Measurements from ENCODE around the gene PRIM2.
A peak's percentile ranks its signal among the peaks of the same experiment; 100 is the strongest.
"Not testable (repeated sequence)": the region's sequence is repeated elsewhere in the genome, so short reads cannot be mapped to it uniquely, and the experiment has no call there.

The PRIM2 gene

GRCh38 chr6:57308755-57309154 lies 8.7 kb upstream of the PRIM2 start:
- not testable (repeated sequence) for DNase-seq (ENCODE audit: low read depth)

GRCh38 chr6:57310095-57310816 lies 7.2 kb upstream of the PRIM2 start:
- not testable (repeated sequence) for DNase-seq (ENCODE audit: low read depth)

- DNase-seq (ENCODE audit: low read depth): no peak
Measured at GRCh38 chr6:57310817-57311157, 6.6 kb upstream of the PRIM2 start.

- DNase-seq (ENCODE audit: low read depth): not testable (repeated sequence)
Measured at GRCh38 chr6:57311300-57312003, 6.0 kb upstream of the PRIM2 start.

GRCh38 chr6:57312004-57312345 lies 5.5 kb upstream of the PRIM2 start:
- no peak for DNase-seq (ENCODE audit: low read depth)

- DNase-seq (ENCODE audit: low read depth): no peak
Measured at GRCh38 chr6:57313009-57313408, 4.4 kb upstream of the PRIM2 start.

GRCh38 chr6:57313711-57314471 lies 3.5 kb upstream of the PRIM2 start:
- DNase-seq (ENCODE audit: low read depth): no peak

GRCh38 chr6:57315111-57315510 lies 2.3 kb upstream of the PRIM2 start:
- no peak for DNase-seq (ENCODE audit: low read depth)

- no peak for DNase-seq (ENCODE audit: low read depth)
Measured at GRCh38 chr6:57315851-57316250, 1.6 kb upstream of the PRIM2 start.

GRCh38 chr6:57316581-57317059 lies 810 bp upstream of the PRIM2 start:
- DNase-seq (ENCODE audit: low read depth): peak; percentile 71

GRCh38 chr6:57324538-57324937 lies 7.1 kb downstream of the PRIM2 start:
- no peak for DNase-seq (ENCODE audit: low read depth)

GRCh38 chr6:57327311-57327710 lies 9.9 kb downstream of the PRIM2 start:
- DNase-seq (ENCODE audit: low read depth): no peak

- DNase-seq (ENCODE audit: low read depth): no peak
Measured at GRCh38 chr6:57328074-57328473, 10.6 kb downstream of the PRIM2 start.

GRCh38 chr6:57329933-57330332 lies 12.5 kb downstream of the PRIM2 start:
- DNase-seq (ENCODE audit: low read depth): no peak

GRCh38 chr6:57342148-57342669 lies 24.8 kb downstream of the PRIM2 start:
- DNase-seq (ENCODE audit: low read depth): no peak

- not testable (repeated sequence) for DNase-seq (ENCODE audit: low read depth)
Measured at GRCh38 chr6:57343342-57343741, 25.9 kb downstream of the PRIM2 start.

- not testable (repeated sequence) for DNase-seq (ENCODE audit: low read depth)
Measured at GRCh38 chr6:57346715-57347114, 29.3 kb downstream of the PRIM2 start.

- DNase-seq (ENCODE audit: low read depth): not testable (repeated sequence)
Measured at GRCh38 chr6:57347597-57347996, 30.2 kb downstream of the PRIM2 start.

- DNase-seq (ENCODE audit: low read depth): not testable (repeated sequence)
Measured at GRCh38 chr6:57350443-57350842, 33.0 kb downstream of the PRIM2 start.

- not testable (repeated sequence) for DNase-seq (ENCODE audit: low read depth)
Measured at GRCh38 chr6:57352596-57352995, 35.2 kb downstream of the PRIM2 start.

GRCh38 chr6:57358319-57358718 lies 40.9 kb downstream of the PRIM2 start:
- not testable (repeated sequence) for DNase-seq (ENCODE audit: low read depth)

- DNase-seq (ENCODE audit: low read depth): not testable (repeated sequence)
Measured at GRCh38 chr6:57359766-57360165, 42.3 kb downstream of the PRIM2 start.

All from T follicular helper cell (primary cell).